Renal pelvis (tissue), 12 donors: ENCODE measurements around the gene BCAP29. TPM values are rescaled to one million over a fixed set of nuclear protein-coding genes. Genes with fewer than 3 reads are reported as not detected.
"Not testable (repeated sequence)": the region's sequence is repeated elsewhere in the genome, so short reads cannot be mapped to it uniquely, and the experiment has no call there.

ENCODE experiments used
- DNase-seq: peaks from one replicate; pipeline ENCODE4 v3.0.0-alpha.2; 2013
- long read RNA-seq, 16 experiments: transcript quantifications; one replicate each; lab custom pipeline, GENCODE V29; 2026
- polyA plus RNA-seq, 3 donors: library from polyadenylated mRNA; unstranded; fragments of 120-200 nt; gene quantifications; one replicate each; pipeline ENCODE4 v1.2.1, GENCODE V29; 2013; ENCODE audit not compliant: insufficient read length in 3 of 3

Gene BCAP29
- polyA plus RNA-seq: 10 to 100 TPM; 39.6 to 45.2 (median 42.4) TPM
- long read RNA-seq, donor 1, full-length matches to known transcripts: 14 of 14 reads
- long read RNA-seq, donor 1, partial matches to known transcripts: 0 of 14 reads
- long read RNA-seq, donor 1, other reads (novel, unspliced or antisense): 0 of 14 reads
- long read RNA-seq, donor 2, full-length matches to known transcripts: 14 of 14 reads
- long read RNA-seq, donor 2, partial matches to known transcripts: 0 of 14 reads
- long read RNA-seq, donor 2, other reads (novel, unspliced or antisense): 0 of 14 reads
- long read RNA-seq, donor 3, full-length matches to known transcripts: 16 of 25 reads
- long read RNA-seq, donor 3, partial matches to known transcripts: 0 of 25 reads
- long read RNA-seq, donor 3, other reads (novel, unspliced or antisense): 9 of 25 reads
- long read RNA-seq, donor 4, full-length matches to known transcripts: 6 of 6 reads
- long read RNA-seq, donor 4, partial matches to known transcripts: 0 of 6 reads
- long read RNA-seq, donor 4, other reads (novel, unspliced or antisense): 0 of 6 reads
- long read RNA-seq, donor 5, full-length matches to known transcripts: 11 of 11 reads
- long read RNA-seq, donor 5, partial matches to known transcripts: 0 of 11 reads
- long read RNA-seq, donor 5, other reads (novel, unspliced or antisense): 0 of 11 reads
- long read RNA-seq, donor 6, full-length matches to known transcripts: 7 of 7 reads
- long read RNA-seq, donor 6, partial matches to known transcripts: 0 of 7 reads
- long read RNA-seq, donor 6, other reads (novel, unspliced or antisense): 0 of 7 reads
- long read RNA-seq, donor 7, full-length matches to known transcripts: 11 of 21 reads
- long read RNA-seq, donor 7, partial matches to known transcripts: 10 of 21 reads
- long read RNA-seq, donor 7, other reads (novel, unspliced or antisense): 0 of 21 reads
- long read RNA-seq, donor 8, full-length matches to known transcripts: 10 of 10 reads
- long read RNA-seq, donor 8, partial matches to known transcripts: 0 of 10 reads
- long read RNA-seq, donor 8, other reads (novel, unspliced or antisense): 0 of 10 reads
- long read RNA-seq, donor 9, full-length matches to known transcripts: 19 of 19 reads
- long read RNA-seq, donor 9, partial matches to known transcripts: 0 of 19 reads
- long read RNA-seq, donor 9, other reads (novel, unspliced or antisense): 0 of 19 reads
- long read RNA-seq, donor 10, full-length matches to known transcripts: 15 of 15 reads
- long read RNA-seq, donor 10, partial matches to known transcripts: 0 of 15 reads
- long read RNA-seq, donor 10, other reads (novel, unspliced or antisense): 0 of 15 reads
- long read RNA-seq, donor 11, full-length matches to known transcripts: 9 of 9 reads
- long read RNA-seq, donor 11, partial matches to known transcripts: 0 of 9 reads
- long read RNA-seq, donor 11, other reads (novel, unspliced or antisense): 0 of 9 reads
- long read RNA-seq, donor 12, full-length matches to known transcripts: 30 of 35 reads
- long read RNA-seq, donor 12, partial matches to known transcripts: 5 of 35 reads
- long read RNA-seq, donor 12, other reads (novel, unspliced or antisense): 0 of 35 reads
- long read RNA-seq, donor 13, full-length matches to known transcripts: 6 of 6 reads
- long read RNA-seq, donor 13, partial matches to known transcripts: 0 of 6 reads
- long read RNA-seq, donor 13, other reads (novel, unspliced or antisense): 0 of 6 reads
- long read RNA-seq, donor 14, full-length matches to known transcripts: 17 of 39 reads
- long read RNA-seq, donor 14, partial matches to known transcripts: 22 of 39 reads
- long read RNA-seq, donor 14, other reads (novel, unspliced or antisense): 0 of 39 reads
- long read RNA-seq, donor 15, full-length matches to known transcripts: 22 of 29 reads
- long read RNA-seq, donor 15, partial matches to known transcripts: 0 of 29 reads
- long read RNA-seq, donor 15, other reads (novel, unspliced or antisense): 7 of 29 reads
- long read RNA-seq, donor 16, full-length matches to known transcripts: 18 of 24 reads
- long read RNA-seq, donor 16, partial matches to known transcripts: 0 of 24 reads
- long read RNA-seq, donor 16, other reads (novel, unspliced or antisense): 6 of 24 reads

GRCh38 chr7:107579885-107580715 is at the start of gene BCAP29:
Gene BCAP29, plus strand, starts transcription at chr7:107580246. Its CDS starts 527 bp downstream, at chr7:107580773.
- DNase-seq: peak; percentile 62

GRCh38 chr7:107530751-107531150 is 49.3 kb upstream of the BCAP29 start:
- DNase-seq: no peak

- DNase-seq: no peak
Measured at GRCh38 chr7:107534139-107534538, 45.9 kb upstream of the BCAP29 start.

- DNase-seq: not testable (repeated sequence)
Measured at GRCh38 chr7:107537228-107537627, 42.8 kb upstream of the BCAP29 start.

- DNase-seq: no peak
Measured at GRCh38 chr7:107538001-107538400, 42.0 kb upstream of the BCAP29 start.

GRCh38 chr7:107543338-107543993 is 36.6 kb upstream of the BCAP29 start:
- no peak for DNase-seq

- DNase-seq: no peak
Measured at GRCh38 chr7:107544848-107545591, 35.0 kb upstream of the BCAP29 start.

GRCh38 chr7:107551936-107552335 is 28.1 kb upstream of the BCAP29 start:
- no peak for DNase-seq

- no peak for DNase-seq
Measured at GRCh38 chr7:107555893-107556292, 24.2 kb upstream of the BCAP29 start.

- no peak for DNase-seq
Measured at GRCh38 chr7:107559864-107560263, 20.2 kb upstream of the BCAP29 start.

- no peak for DNase-seq
Measured at GRCh38 chr7:107560898-107561516, 19.0 kb upstream of the BCAP29 start.

- peak; percentile 69 for DNase-seq
Measured at GRCh38 chr7:107563081-107563774, 16.8 kb upstream of the BCAP29 start.

- peak; percentile 88 for DNase-seq
Measured at GRCh38 chr7:107563775-107564552, 16.1 kb upstream of the BCAP29 start, which contains the start of the genes COG5 and DUS4L. Gene COG5, minus strand, starts transcription at chr7:107563920. Its CDS starts 24 bp downstream, at chr7:107563896. Gene DUS4L, plus strand, starts transcription at chr7:107563971. Its CDS starts 3,100 bp downstream, at chr7:107567071.

GRCh38 chr7:107564553-107565298 is 15.3 kb upstream of the BCAP29 start:
- no peak for DNase-seq

- no peak for DNase-seq
Measured at GRCh38 chr7:107570298-107570697, 9.7 kb upstream of the BCAP29 start.
